OCI-LY7 (cell line): ENCODE measurements around the gene CCNK. TPM values are rescaled to one million over a fixed set of nuclear protein-coding genes. Genes with fewer than 3 reads are reported as not detected.

Source experiments
- BruUV-seq: library from RNA; stranded (reverse); fragments of 400-500 nt; replicated peaks from 2 replicates; lab custom pipeline; 2021; lab: Mats Ljungman, UMichigan
- CTCF ChIA-PET: fragments of 300-600 bp; sonication (Branson Sonifier 250); formaldehyde crosslinking; loops from one replicate; lab custom pipeline; 2022; ENCODE audit warnings: antibody characterized with exemption; ENCODE audit not compliant: unreplicated experiment; lab: Charles Lee
- POLR2A ChIA-PET: fragments of 300-600 bp; sonication (Branson Sonifier 250); formaldehyde crosslinking; loops from one replicate; lab custom pipeline; 2022; ENCODE audit warnings: antibody characterized with exemption; lab: Charles Lee
- DNase-seq: peaks from one replicate; pipeline ENCODE4 v3.0.0-alpha.2; 2015; ENCODE audit warnings: low spot score
- H2AFZ ChIP-seq: fragments of 200-600 bp; sonication (generic), shearing (Covaris generic); 2 replicates; pipeline ENCODE4 v1.6.1; 2014; ENCODE audit warnings: mild to moderate bottlenecking, antibody characterized with exemption, low read length, moderate library complexity
- H3K27ac ChIP-seq: fragments of 200-600 bp; sonication (generic); 2 replicates; pipeline ENCODE4 v1.5.1; 2014; ENCODE audit warnings: mixed run types, low read depth, mild to moderate bottlenecking, moderate library complexity, low read length, inconsistent platforms; ENCODE audit not compliant: poor library complexity, severe bottlenecking
- H3K36me3 ChIP-seq: fragments of 200-600 bp; sonication (generic); 2 replicates; pipeline ENCODE4 v1.6.1; 2014; ENCODE audit warnings: mild to moderate bottlenecking, antibody characterized with exemption, low read length, moderate library complexity, mixed read lengths; ENCODE audit not compliant: insufficient read depth
- H3K4me1 ChIP-seq: fragments of 200-600 bp; sonication (generic); 2 replicates; pipeline ENCODE4 v1.5.1; 2014; ENCODE audit warnings: mild to moderate bottlenecking, low read length; ENCODE audit not compliant: insufficient read depth, poor library complexity, severe bottlenecking
- H3K4me2 ChIP-seq: fragments of 200-600 bp; sonication (generic); 2 replicates; pipeline ENCODE4 v1.6.1; 2014; ENCODE audit warnings: mild to moderate bottlenecking, low read length
- H3K4me3 ChIP-seq: fragments of 200-600 bp; sonication (generic); 2 replicates; pipeline ENCODE4 v1.5.1; 2014; ENCODE audit warnings: mild to moderate bottlenecking, low read depth, low read length; ENCODE audit not compliant: poor library complexity, severe bottlenecking
- H3K79me2 ChIP-seq: fragments of 200-600 bp; sonication (generic); 2 replicates; pipeline ENCODE4 v1.6.1; 2016; ENCODE audit warnings: low read depth, mild to moderate bottlenecking, low read length, moderate library complexity, mixed read lengths; ENCODE audit not compliant: insufficient read depth
- H3K9me2 ChIP-seq: fragments of 200-600 bp; sonication (generic); 2 replicates; pipeline ENCODE4 v1.6.1; 2016; ENCODE audit warnings: mild to moderate bottlenecking, low read length, mixed read lengths; ENCODE audit not compliant: insufficient read depth
- H3K9me3 ChIP-seq: fragments of 200-600 bp; sonication (generic); 2 replicates; pipeline ENCODE4 v1.6.1; 2014; ENCODE audit warnings: mild to moderate bottlenecking, mixed run types, low read length, mixed read lengths
- H4K20me1 ChIP-seq: fragments of 200-600 bp; sonication (generic); 2 replicates; pipeline ENCODE4 v1.6.1; 2014; ENCODE audit warnings: mild to moderate bottlenecking, antibody characterized with exemption, low read length, moderate library complexity, mixed read lengths; ENCODE audit not compliant: insufficient read depth
- EZH2phosphoT487 ChIP-seq: fragments of 200-600 bp; sonication (generic); IDR thresholded peaks from 2 replicates; pipeline ENCODE4 v1.6.1; 2018; ENCODE audit warnings: low read depth, borderline replicate concordance, mild to moderate bottlenecking, mixed run types, antibody characterized with exemption, low read length, moderate library complexity, mixed read lengths
- intact Hi-C: fragments of 100-400 bp; cut with micrococcal nuclease; formaldehyde crosslinking; loops from one replicate; pipeline ENCODE4 v1.10.0; 2022; ENCODE audit not compliant: unreplicated experiment
- total RNA-seq, 2 experiments: library from RNA; depleted of rRNA in 1 of 2; stranded (reverse); fragments of >200 nt in 1 of 2; shearing (Covaris generic) in 1 of 2; gene quantifications; 2 replicates each; pipeline ENCODE4 v1.2.3, GENCODE V29; 2014 to 2022
- TF ChIP-seq, protein P1 (sequence below): fragments of 200-600 bp; sonication (generic); conservative IDR thresholded peaks from 2 replicates; pipeline ENCODE4 v1.5.1; 2014; ENCODE audit warnings: mild to moderate bottlenecking, antibody characterized with exemption, low read length, moderate library complexity, mixed read lengths

CCNK gene
- total RNA-seq, 2 experiments from 2014 or later, result 25.1 to 69.0 TPM

- Histone ChIP-seq H3K4me2 (no peak overlapping the region), H2AFZ (no peak overlapping the region), H3K27ac (no peak overlapping the region), H3K36me3 (peaks cover 70% of the 10 kb centered on the region), H4K20me1 (no peaks in the 10 kb centered on the region), H3K4me1 (no peaks in the 10 kb centered on the region), H3K9me2 (no peaks in the 10 kb centered on the region), H3K4me3 (no peak overlapping the region), H3K9me3 (no peaks in the 10 kb centered on the region), H3K79me2 (no peaks in the 10 kb centered on the region)
- BruUV-seq, result no TSS peak
- intact Hi-C loops, result no loop called here
- no peak for TF ChIP-seq EZH2phosphoT487
- TF ChIP-seq, protein P1, sequence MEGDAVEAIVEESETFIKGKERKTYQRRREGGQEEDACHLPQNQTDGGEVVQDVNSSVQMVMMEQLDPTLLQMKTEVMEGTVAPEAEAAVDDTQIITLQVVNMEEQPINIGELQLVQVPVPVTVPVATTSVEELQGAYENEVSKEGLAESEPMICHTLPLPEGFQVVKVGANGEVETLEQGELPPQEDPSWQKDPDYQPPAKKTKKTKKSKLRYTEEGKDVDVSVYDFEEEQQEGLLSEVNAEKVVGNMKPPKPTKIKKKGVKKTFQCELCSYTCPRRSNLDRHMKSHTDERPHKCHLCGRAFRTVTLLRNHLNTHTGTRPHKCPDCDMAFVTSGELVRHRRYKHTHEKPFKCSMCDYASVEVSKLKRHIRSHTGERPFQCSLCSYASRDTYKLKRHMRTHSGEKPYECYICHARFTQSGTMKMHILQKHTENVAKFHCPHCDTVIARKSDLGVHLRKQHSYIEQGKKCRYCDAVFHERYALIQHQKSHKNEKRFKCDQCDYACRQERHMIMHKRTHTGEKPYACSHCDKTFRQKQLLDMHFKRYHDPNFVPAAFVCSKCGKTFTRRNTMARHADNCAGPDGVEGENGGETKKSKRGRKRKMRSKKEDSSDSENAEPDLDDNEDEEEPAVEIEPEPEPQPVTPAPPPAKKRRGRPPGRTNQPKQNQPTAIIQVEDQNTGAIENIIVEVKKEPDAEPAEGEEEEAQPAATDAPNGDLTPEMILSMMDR, result no peak
- DNase-seq, result no peak
- CTCF ChIA-PET, result interaction anchor here (0.6 kb wide), 1 partner anchor 439 kb away, joined by 3 read pairs; no protein-coding TSS in a partner anchor
- POLR2A ChIA-PET, result no interaction called here
Measured at GRCh38 chr14:99508896-99509629, 27.9 kb downstream of the CCNK start.

- TF ChIP-seq, protein P1, result no peak
- TF ChIP-seq EZH2phosphoT487, result no peak
- BruUV-seq, result no TSS peak
- H3K36me3 ChIP-seq, result peaks cover 61% of the 10 kb centered on the region
Measured at GRCh38 chr14:99509871-99510555, 28.8 kb downstream of the CCNK start.

More at GRCh38 chr14:99509871-99510555, 28.8 kb downstream of the CCNK start:
- H3K79me2 ChIP-seq, result no peaks in the 10 kb centered on the region
- intact Hi-C loops, result no loop called here
- H3K27ac ChIP-seq, result no peak overlapping the region
- H3K9me2 ChIP-seq, result no peaks in the 10 kb centered on the region
- DNase-seq, result no peak
- H4K20me1 ChIP-seq, result no peaks in the 10 kb centered on the region
- H3K9me3 ChIP-seq, result no peaks in the 10 kb centered on the region
- no peak overlapping the region for H2AFZ ChIP-seq
- CTCF ChIA-PET, result no interaction called here
- no peak overlapping the region for H3K4me3 ChIP-seq
- no peak overlapping the region for H3K4me2 ChIP-seq
- POLR2A ChIA-PET, result no interaction called here
- no peaks in the 10 kb centered on the region for H3K4me1 ChIP-seq
